Mucosa of rectum (tissue), 2 donors: ENCODE data around the gene TMEM59.
"Not testable (repeated sequence)": the region's sequence is repeated elsewhere in the genome, so short reads cannot be mapped to it uniquely, and the experiment has no call there.

Experiments used
- H3K27ac ChIP-seq, 2 donors: one replicate each; pipeline ENCODE4 v1.7.0; 2013; ENCODE audit warnings: inconsistent platforms in 2 of 2, low read depth in 2 of 2, low read length in 2 of 2
- H3K27me3 ChIP-seq, 2 donors: one replicate each; pipeline ENCODE4 v1.7.0; 2013; ENCODE audit warnings: low read length in 2 of 2; ENCODE audit not compliant: control insufficient read depth in 2 of 2, insufficient read depth in 2 of 2
- H3K36me3 ChIP-seq, 2 donors: one replicate each; pipeline ENCODE4 v1.7.0; 2013; ENCODE audit warnings: low read length in 2 of 2; ENCODE audit not compliant: control insufficient read depth in 2 of 2, insufficient read depth in 2 of 2
- H3K4me1 ChIP-seq, 2 donors: one replicate each; pipeline ENCODE4 v1.7.0; 2013; ENCODE audit warnings: low read length in 2 of 2, mild to moderate bottlenecking in 1 of 2; ENCODE audit not compliant: control insufficient read depth in 2 of 2, insufficient read depth in 2 of 2
- H3K4me3 ChIP-seq, 2 donors: one replicate each; pipeline ENCODE4 v1.7.0; 2013; ENCODE audit warnings: low read length in 2 of 2
- H3K9ac ChIP-seq, 2 donors: one replicate each; pipeline ENCODE4 v1.7.0; 2013; ENCODE audit warnings: low read length in 2 of 2, low read depth in 1 of 2, mild to moderate bottlenecking in 1 of 2
- H3K9me3 ChIP-seq, 2 donors: one replicate each; pipeline ENCODE4 v1.7.0; 2013; ENCODE audit warnings: low read length in 2 of 2; ENCODE audit not compliant: control insufficient read depth in 2 of 2
- donor health status: healthy.
- donor health status: Normal muscosa, but diverticular disease.

The TMEM59 gene

GRCh38 chr1:54003750-54004480, 49.1 kb downstream of the TMEM59 start:
- H3K36me3 ChIP-seq, H3K9ac ChIP-seq, H3K9me3 ChIP-seq, H3K27me3 ChIP-seq, H3K27ac ChIP-seq, H3K4me1 ChIP-seq, H3K4me3 ChIP-seq: not testable (repeated sequence)

- Histone ChIP-seq H3K27ac (no peak overlapping the region), H3K4me1 (no peaks in the 10 kb centered on the region), H3K27me3 (no peaks in the 10 kb centered on the region), H3K9ac (no peak overlapping the region), H3K4me3 (no peak overlapping the region), H3K36me3 (no peaks in the 10 kb centered on the region), H3K9me3 (no peaks in the 10 kb centered on the region)
These were observed 49.8 kb downstream of the TMEM59 start for GRCh38 chr1:54003249-54003646.

GRCh38 chr1:54002544-54003248, 50.3 kb downstream of the TMEM59 start:
- no peak overlapping the region for H3K4me3 ChIP-seq
- H3K4me1 ChIP-seq = no peaks in the 10 kb centered on the region
- no peaks in the 10 kb centered on the region for H3K9me3 ChIP-seq
- H3K9ac ChIP-seq = no peak overlapping the region
- H3K27ac ChIP-seq = no peak overlapping the region
- H3K36me3 ChIP-seq = no peaks in the 10 kb centered on the region
- H3K27me3 ChIP-seq = no peaks in the 10 kb centered on the region

- no peaks in the 10 kb centered on the region for H3K9me3 ChIP-seq
- no peak overlapping the region for H3K4me3 ChIP-seq
- no peak overlapping the region for H3K9ac ChIP-seq
- no peak overlapping the region for H3K27ac ChIP-seq
- H3K27me3 ChIP-seq = no peaks in the 10 kb centered on the region
- H3K4me1 ChIP-seq = no peaks in the 10 kb centered on the region
- H3K36me3 ChIP-seq = no peaks in the 10 kb centered on the region
These were observed 51.4 kb downstream of the TMEM59 start for GRCh38 chr1:54001591-54001990.

- H3K4me1 ChIP-seq = no peaks in the 10 kb centered on the region
- no peaks in the 10 kb centered on the region for H3K9me3 ChIP-seq
- H3K27me3 ChIP-seq = no peaks in the 10 kb centered on the region
- H3K36me3 ChIP-seq = no peaks in the 10 kb centered on the region
- H3K27ac ChIP-seq = no peak overlapping the region
- H3K9ac ChIP-seq = no peak overlapping the region
- H3K4me3 ChIP-seq = no peak overlapping the region
These were observed 53.1 kb downstream of the TMEM59 start for GRCh38 chr1:53999920-54000319.

GRCh38 chr1:53998223-53998622, 54.8 kb downstream of the TMEM59 start:
- Histone ChIP-seq H3K27ac (no peak overlapping the region), H3K27me3 (no peaks in the 10 kb centered on the region), H3K4me1 (no peaks in the 10 kb centered on the region), H3K9ac (no peak overlapping the region), H3K4me3 (no peak overlapping the region), H3K9me3 (no peaks in the 10 kb centered on the region), H3K36me3 (no peaks in the 10 kb centered on the region)

- H3K27ac ChIP-seq = no peak overlapping the region
- no peak overlapping the region for H3K4me3 ChIP-seq
- no peaks in the 10 kb centered on the region for H3K9me3 ChIP-seq
- H3K9ac ChIP-seq = no peak overlapping the region
- no peaks in the 10 kb centered on the region for H3K36me3 ChIP-seq
- H3K27me3 ChIP-seq = no peaks in the 10 kb centered on the region
- H3K4me1 ChIP-seq = no peaks in the 10 kb centered on the region
These were observed 57.3 kb downstream of the TMEM59 start for GRCh38 chr1:53995683-53996082.

- H3K27me3 ChIP-seq, H3K4me3 ChIP-seq, H3K9me3 ChIP-seq, H3K36me3 ChIP-seq, H3K4me1 ChIP-seq, H3K27ac ChIP-seq, H3K9ac ChIP-seq: not testable (repeated sequence)
These were observed 58.5 kb downstream of the TMEM59 start for GRCh38 chr1:53994516-53994915.

GRCh38 chr1:53992085-53992874, 60.7 kb downstream of the TMEM59 start:
- no peaks in the 10 kb centered on the region for H3K9me3 ChIP-seq
- no peak overlapping the region for H3K27ac ChIP-seq
- H3K36me3 ChIP-seq = no peaks in the 10 kb centered on the region
- no peak overlapping the region for H3K9ac ChIP-seq
- no peaks in the 10 kb centered on the region for H3K4me1 ChIP-seq
- no peak overlapping the region for H3K4me3 ChIP-seq
- H3K27me3 ChIP-seq = no peaks in the 10 kb centered on the region

GRCh38 chr1:53987880-53988279, 65.1 kb downstream of the TMEM59 start:
- Histone ChIP-seq H3K27ac (no peak overlapping the region), H3K9me3 (no peaks in the 10 kb centered on the region), H3K36me3 (no peaks in the 10 kb centered on the region), H3K4me1 (no peaks in the 10 kb centered on the region), H3K4me3 (no peak overlapping the region), H3K9ac (no peak overlapping the region), H3K27me3 (no peaks in the 10 kb centered on the region)
